GM13977 (cell line): ENCODE data around the gene PLOD3.

ENCODE experiments used
- DNase-seq: peaks from one replicate; pipeline ENCODE4 v3.0.0; 2012; ENCODE audit warnings: low spot score
- CTCF ChIP-seq: IDR thresholded peaks from 2 replicates; pipeline ENCODE4 v1.5.1; 2012; ENCODE audit warnings: mild to moderate bottlenecking, control low read depth; ENCODE audit not compliant: insufficient read depth; ENCODE audit errors: extremely low read depth, missing control alignments
- in situ Hi-C: fragments of 300-500 bp; cut with MboI; formaldehyde crosslinking; loops from one replicate; pipeline ENCODE4 v1.12.0; 2022; ENCODE audit warnings: low sequenced_read_pairs, low pct_unique_long_range_greater_than_20kb, mixed read lengths, inconsistent platforms; ENCODE audit not compliant: unreplicated experiment

Gene PLOD3

GRCh38 chr7:101222275-101222830 is 5.0 kb upstream of the PLOD3 start:
- TF ChIP-seq CTCF: no peak
- no peak for DNase-seq
- in situ Hi-C loops: no loop called here

- no peak for TF ChIP-seq CTCF
- in situ Hi-C loops: no loop called here
Observed at GRCh38 chr7:101220295-101220694, 2.9 kb upstream of the PLOD3 start.

GRCh38 chr7:101218236-101219125 is 1.1 kb upstream of the PLOD3 start:
- in situ Hi-C loops: no loop called here
- DNase-seq: no peak
- no peak for TF ChIP-seq CTCF

More at GRCh38 chr7:101220295-101220694, 2.9 kb upstream of the PLOD3 start:
- no peak for DNase-seq

- in situ Hi-C loops: no loop called here
- no peak for DNase-seq
- peak; percentile 12 for TF ChIP-seq CTCF
Observed at GRCh38 chr7:101216860-101217387, 457 bp downstream of the PLOD3 start.

- in situ Hi-C loops: no loop called here
- no peak for TF ChIP-seq CTCF
- no peak for DNase-seq
Observed at GRCh38 chr7:101216001-101216859, 1.2 kb downstream of the PLOD3 start.

- in situ Hi-C loops: no loop called here
- DNase-seq: no peak
- TF ChIP-seq CTCF: no peak
Observed at GRCh38 chr7:101212014-101212413, 5.4 kb downstream of the PLOD3 start.
